Testis (tissue), 5 donors: ENCODE results near the gene IFIT2. TPM values are rescaled to one million over a fixed set of nuclear protein-coding genes. Genes with fewer than 3 reads are reported as not detected.
"Not testable (repeated sequence)": the region's sequence is repeated elsewhere in the genome, so short reads cannot be mapped to it uniquely, and the experiment has no call there.

Experiments
- DNase-seq: peaks from one replicate; pipeline ENCODE4 v3.0.0-alpha.2; 2019
- H3K27ac ChIP-seq, 2 donors: fragments of 200-600 bp; sonication (generic); one replicate each; pipeline ENCODE4 v1.5.1; 2019
- H3K27me3 ChIP-seq: fragments of 200-600 bp; sonication (generic); one replicate; pipeline ENCODE4 v1.5.1; 2019
- H3K36me3 ChIP-seq: fragments of 200-600 bp; sonication (generic); one replicate; pipeline ENCODE4 v1.5.1; 2017; ENCODE audit warnings: low read depth; ENCODE audit errors: missing control alignments
- H3K4me1 ChIP-seq: fragments of 200-600 bp; sonication (generic); one replicate; pipeline ENCODE4 v1.5.1; 2019
- H3K4me3 ChIP-seq, 2 donors: fragments of 200-600 bp; sonication (generic); one replicate each; pipeline ENCODE4 v1.5.1; 2017 to 2019
- H3K9me3 ChIP-seq: fragments of 200-600 bp; sonication (generic); one replicate; pipeline ENCODE4 v1.5.1; 2017
- POLR2A ChIP-seq: fragments of 450-650 bp; IDR thresholded peaks from one replicate; pipeline ENCODE4 v1.6.1; 2017; ENCODE audit warnings: antibody characterized with exemption, mild to moderate bottlenecking, moderate library complexity
- WGBS, 2 donors: methylation state at CpG; one replicate each; pipeline ENCODE4 v1.1.5; 2018; 5-methylcytosine and 5-hydroxymethylcytosine counted together
- intact Hi-C: fragments of 100-400 bp; cut with DNase I; formaldehyde crosslinking; loops from one replicate; pipeline ENCODE4 v1.15.1; 2023; ENCODE audit warnings: low total_unique reads
- long read RNA-seq, 2 donors: transcript quantifications; one replicate each; lab custom pipeline, GENCODE V29; 2026
- polyA plus RNA-seq: library from polyadenylated mRNA; stranded (reverse); fragments of 350-450 nt; fragmentation: Illumina TruSeq; extraction: RNeasy Lipid Tissue Mini Kit (QIAGEN cat#74804); gene quantifications from one replicate; pipeline ENCODE4 v1.2.3, GENCODE V29; 2014; ENCODE audit warnings: low read depth, low replicate concordance; ENCODE audit not compliant: insufficient read depth
- total RNA-seq, 2 donors: library from RNA; depleted of rRNA; stranded (reverse); fragments of >200 nt; gene quantifications; one replicate each; pipeline ENCODE4 v1.2.3, GENCODE V29; 2016
- TF ChIP-seq, protein P1 (sequence below), 3 experiments: fragments of 450-650 bp in 2 of 3; fragments of 200-600 bp in 1 of 3; sonication (generic) in 1 of 3; IDR thresholded peaks; one replicate each; pipeline ENCODE4 v1.5.1; 2016 to 2019; ENCODE audit warnings: antibody characterized with exemption in 3 of 3, mild to moderate bottlenecking in 2 of 3, moderate library complexity in 1 of 3

IFIT2 gene, protein sequence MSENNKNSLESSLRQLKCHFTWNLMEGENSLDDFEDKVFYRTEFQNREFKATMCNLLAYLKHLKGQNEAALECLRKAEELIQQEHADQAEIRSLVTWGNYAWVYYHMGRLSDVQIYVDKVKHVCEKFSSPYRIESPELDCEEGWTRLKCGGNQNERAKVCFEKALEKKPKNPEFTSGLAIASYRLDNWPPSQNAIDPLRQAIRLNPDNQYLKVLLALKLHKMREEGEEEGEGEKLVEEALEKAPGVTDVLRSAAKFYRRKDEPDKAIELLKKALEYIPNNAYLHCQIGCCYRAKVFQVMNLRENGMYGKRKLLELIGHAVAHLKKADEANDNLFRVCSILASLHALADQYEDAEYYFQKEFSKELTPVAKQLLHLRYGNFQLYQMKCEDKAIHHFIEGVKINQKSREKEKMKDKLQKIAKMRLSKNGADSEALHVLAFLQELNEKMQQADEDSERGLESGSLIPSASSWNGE
- total RNA-seq (1 to 10 TPM; 1.3 to 1.6 TPM), polyA plus RNA-seq (4.3 TPM)
- long read RNA-seq, donor 1, partial matches to known transcripts = 0 of 4 reads
- long read RNA-seq, donor 1, other reads (novel, unspliced or antisense) = 0 of 4 reads
- long read RNA-seq, donor 2, partial matches to known transcripts = 0 of 2 reads
- long read RNA-seq, donor 2, other reads (novel, unspliced or antisense) = 0 of 2 reads

DNA sequence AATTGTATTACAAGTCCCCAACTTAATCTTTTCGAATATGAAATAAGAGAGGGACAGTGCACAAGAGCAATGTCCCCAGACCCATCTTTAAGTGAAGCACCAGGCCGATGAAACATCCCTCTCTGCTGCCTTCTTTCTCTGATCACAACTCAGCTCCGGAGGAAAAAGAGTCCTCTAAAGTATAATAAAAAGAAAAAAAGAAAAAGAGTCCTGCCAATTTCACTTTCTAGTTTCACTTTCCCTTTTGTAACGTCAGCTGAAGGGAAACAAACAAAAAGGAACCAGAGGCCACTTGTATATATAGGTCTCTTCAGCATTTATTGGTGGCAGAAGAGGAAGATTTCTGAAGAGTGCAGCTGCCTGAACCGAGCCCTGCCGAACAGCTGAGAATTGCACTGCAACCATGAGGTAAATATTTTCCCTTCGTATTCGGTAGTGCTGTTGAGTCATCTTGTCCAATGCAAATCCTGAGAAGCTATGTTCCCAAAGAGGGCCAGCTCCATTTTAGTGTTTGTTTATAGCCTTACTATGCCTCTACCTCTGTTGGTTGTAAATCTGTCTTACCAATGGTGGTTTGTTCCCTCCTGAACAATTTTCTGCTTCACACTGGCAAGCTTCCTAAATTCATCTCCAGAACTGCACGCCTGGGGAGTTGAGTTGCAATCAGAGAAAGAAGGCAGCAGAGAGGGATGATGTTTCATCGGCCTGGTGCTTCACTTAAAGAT is at the start of gene IFIT2:
IFIT2 (plus strand) TSS at position 326 of the 725 bp plus-strand sequence; CDS start at position 404, 78 bp downstream.
- DNase-seq = peak; percentile 28
- peak within 1 kb of the TSS; percentile 49 to 59 for H3K4me3 ChIP-seq
- TF ChIP-seq POLR2A = no peak
- TF ChIP-seq, protein P1, sequence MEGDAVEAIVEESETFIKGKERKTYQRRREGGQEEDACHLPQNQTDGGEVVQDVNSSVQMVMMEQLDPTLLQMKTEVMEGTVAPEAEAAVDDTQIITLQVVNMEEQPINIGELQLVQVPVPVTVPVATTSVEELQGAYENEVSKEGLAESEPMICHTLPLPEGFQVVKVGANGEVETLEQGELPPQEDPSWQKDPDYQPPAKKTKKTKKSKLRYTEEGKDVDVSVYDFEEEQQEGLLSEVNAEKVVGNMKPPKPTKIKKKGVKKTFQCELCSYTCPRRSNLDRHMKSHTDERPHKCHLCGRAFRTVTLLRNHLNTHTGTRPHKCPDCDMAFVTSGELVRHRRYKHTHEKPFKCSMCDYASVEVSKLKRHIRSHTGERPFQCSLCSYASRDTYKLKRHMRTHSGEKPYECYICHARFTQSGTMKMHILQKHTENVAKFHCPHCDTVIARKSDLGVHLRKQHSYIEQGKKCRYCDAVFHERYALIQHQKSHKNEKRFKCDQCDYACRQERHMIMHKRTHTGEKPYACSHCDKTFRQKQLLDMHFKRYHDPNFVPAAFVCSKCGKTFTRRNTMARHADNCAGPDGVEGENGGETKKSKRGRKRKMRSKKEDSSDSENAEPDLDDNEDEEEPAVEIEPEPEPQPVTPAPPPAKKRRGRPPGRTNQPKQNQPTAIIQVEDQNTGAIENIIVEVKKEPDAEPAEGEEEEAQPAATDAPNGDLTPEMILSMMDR (IDR thresholded peaks at IDR 0.05) = no peak
- no peaks in the 10 kb centered on the region for H3K36me3 ChIP-seq
- H3K4me1 ChIP-seq = peaks cover 5% of the 10 kb centered on the region
- peak within 1 kb of the TSS; percentile 71 to 83 for H3K27ac ChIP-seq
- no peaks in the 10 kb centered on the region for H3K27me3 ChIP-seq
- intact Hi-C loops = no loop called here
- WGBS, 2 donors = 4 to 15% methylated on average over 10 of the region's 10 CpGs
- H3K9me3 ChIP-seq = no peaks in the 10 kb centered on the region

DNA sequence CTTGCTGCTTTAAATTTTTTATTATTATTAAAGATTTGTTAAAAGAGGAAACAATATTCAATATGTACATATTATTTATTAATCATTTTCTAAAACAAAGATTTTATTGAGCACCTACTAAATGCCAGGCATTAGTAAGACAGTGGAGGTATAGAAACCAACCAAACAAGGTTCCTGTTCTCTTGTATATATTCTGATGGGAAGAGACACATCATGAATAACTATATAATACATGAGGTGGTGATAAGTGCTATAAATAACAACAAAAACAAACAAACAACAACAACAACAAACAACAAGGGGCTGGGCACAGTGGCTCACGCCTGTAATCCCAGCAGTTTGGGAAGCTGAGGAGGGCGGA is 49.6 kb upstream of the IFIT2 start:
- no peak for DNase-seq
- TF ChIP-seq POLR2A = no peak
- TF ChIP-seq, protein P1 (IDR thresholded peaks at IDR 0.05) = no peak
- intact Hi-C loops = no loop called here
- H3K27ac ChIP-seq = peak overlapping the region in 1 of 2 donors; percentile 59
- no peaks in the 10 kb centered on the region for H3K9me3 ChIP-seq
- H3K4me1 ChIP-seq = peaks cover 5% of the 10 kb centered on the region
- H3K4me3 ChIP-seq = peak overlapping the region; percentile 75 to 95
- H3K36me3 ChIP-seq = no peaks in the 10 kb centered on the region
- H3K27me3 ChIP-seq = no peaks in the 10 kb centered on the region
- 88 to 89% methylated on average over 2 of the region's 2 CpGs for WGBS, 2 donors

DNA sequence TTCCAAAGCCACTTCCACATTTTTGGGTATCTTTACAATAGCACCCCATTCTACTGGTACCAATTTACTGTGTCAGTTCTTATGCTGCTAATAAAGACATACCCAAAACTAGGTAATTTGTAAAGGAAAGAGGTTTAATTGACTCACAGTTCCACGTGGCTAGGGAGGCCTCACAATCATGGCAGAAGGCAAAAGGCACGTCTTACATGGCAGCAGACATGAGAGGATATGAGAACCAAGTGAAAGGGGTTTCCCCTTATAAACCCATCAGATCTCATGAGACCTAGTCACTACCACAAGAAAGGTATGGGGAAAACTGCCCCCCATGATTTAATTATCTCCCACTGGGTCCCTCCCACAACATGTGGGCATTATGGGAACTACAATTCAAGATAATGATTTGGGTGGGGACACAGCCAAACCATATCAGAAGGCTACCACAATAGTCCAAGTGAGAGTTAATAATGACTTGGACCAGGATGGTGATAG is 46.7 kb upstream of the IFIT2 start:
- WGBS, 2 donors = 79 to 83% methylated on average over 2 of the region's 2 CpGs
- H3K27ac ChIP-seq, H3K4me1 ChIP-seq, H3K36me3 ChIP-seq, H3K9me3 ChIP-seq, H3K27me3 ChIP-seq, DNase-seq, H3K4me3 ChIP-seq, intact Hi-C loops: not testable (repeated sequence)

DNA sequence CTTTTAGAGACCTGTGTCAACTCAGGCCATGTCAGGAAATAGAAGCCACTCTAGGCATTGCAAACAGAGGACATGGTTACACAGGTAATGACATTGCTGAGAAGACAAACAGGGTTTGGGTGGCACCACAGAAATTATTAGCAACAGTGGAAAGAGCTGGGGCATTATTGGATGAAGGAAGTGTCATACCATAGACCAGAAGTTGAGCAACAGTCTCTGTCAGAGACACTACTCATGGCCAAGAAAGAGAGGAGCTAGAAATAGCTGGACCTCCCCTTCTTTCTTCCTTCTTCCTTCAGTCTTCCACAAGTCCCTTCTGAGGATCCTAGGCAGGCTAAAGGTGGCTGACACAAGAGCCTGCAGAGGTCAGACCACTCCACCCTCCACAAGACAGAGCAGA is 46.1 kb upstream of the IFIT2 start:
- intact Hi-C loops = no loop called here
- TF ChIP-seq, protein P1 (IDR thresholded peaks at IDR 0.05) = no peak
- no peak for TF ChIP-seq POLR2A
- Histone ChIP-seq H3K27me3 (no peaks in the 10 kb centered on the region), H3K27ac (no peak overlapping the region), H3K4me3 (no peak overlapping the region), H3K36me3 (no peaks in the 10 kb centered on the region), H3K9me3 (no peaks in the 10 kb centered on the region), H3K4me1 (peaks cover 8% of the 10 kb centered on the region)
- no peak for DNase-seq

DNA sequence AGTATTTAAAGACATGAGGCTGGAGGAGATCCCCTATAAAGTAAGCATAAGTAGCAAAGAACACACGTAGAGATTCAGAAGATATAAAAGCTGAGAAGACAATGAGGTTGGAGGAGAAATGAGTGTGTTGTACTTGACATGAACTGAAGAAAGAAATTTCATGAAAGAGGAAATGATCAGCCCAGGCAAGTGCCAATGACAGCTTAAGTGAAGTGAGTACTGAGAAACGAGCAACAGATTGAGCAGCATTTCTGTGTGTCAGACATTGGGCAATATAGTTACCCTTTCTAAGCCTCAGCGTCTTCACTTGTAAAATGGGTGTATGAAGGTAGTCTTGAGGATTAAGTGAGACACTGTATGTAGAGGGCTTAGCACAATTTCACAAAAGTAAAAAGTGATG is 45.5 kb upstream of the IFIT2 start:
- Histone ChIP-seq H3K4me1 (peaks cover 4% of the 10 kb centered on the region), H3K9me3 (no peaks in the 10 kb centered on the region), H3K4me3 (no peak overlapping the region), H3K36me3 (no peaks in the 10 kb centered on the region), H3K27ac (no peak overlapping the region), H3K27me3 (no peaks in the 10 kb centered on the region)
- TF ChIP-seq POLR2A = no peak
- TF ChIP-seq, protein P1 (IDR thresholded peaks at IDR 0.05) = no peak
- no peak for DNase-seq
- 77 to 83% methylated on average over 3 of the region's 3 CpGs for WGBS, 2 donors
- intact Hi-C loops = no loop called here
